Embryonic facial prominence (tissue), 1 donor: ENCODE data around the gene FCGR3B.
"Not testable (repeated sequence)": the region's sequence is repeated elsewhere in the genome, so short reads cannot be mapped to it uniquely, and the experiment has no call there.

Experiments
- DNase-seq: peaks from one replicate; pipeline ENCODE4 v3.0.0-alpha.2; 2016; ENCODE audit errors: extremely low spot score

FCGR3B gene

DNA sequence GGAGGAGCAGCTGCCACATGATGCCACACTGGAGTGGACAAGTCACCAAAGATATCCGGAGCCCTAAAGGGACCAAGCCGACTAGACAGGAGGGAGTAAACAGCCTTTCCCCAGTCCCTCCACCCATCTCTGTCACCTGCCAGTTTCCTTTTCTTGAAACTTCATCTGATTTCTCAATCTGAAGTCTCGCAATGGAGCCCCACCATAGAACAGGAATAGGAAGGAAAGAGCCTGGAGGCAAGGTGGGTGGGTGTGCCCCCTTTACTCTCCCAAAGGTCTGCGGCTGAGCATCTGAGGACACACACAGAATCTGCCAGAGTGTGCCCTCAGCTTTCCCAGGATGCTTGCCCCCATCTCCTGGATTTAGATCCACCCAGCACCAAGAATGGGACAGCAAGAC, at the start of gene FCGR3B:
Gene FCGR3B, minus strand, starts transcription at position 101 of the 400 bp plus-strand sequence. Its CDS starts 82 bp downstream, at position 19.
- DNase-seq, result no peak

- no peak for DNase-seq
Measured at GRCh38 chr1:161678500-161678899, 47.5 kb upstream of the FCGR3B start.

DNA sequence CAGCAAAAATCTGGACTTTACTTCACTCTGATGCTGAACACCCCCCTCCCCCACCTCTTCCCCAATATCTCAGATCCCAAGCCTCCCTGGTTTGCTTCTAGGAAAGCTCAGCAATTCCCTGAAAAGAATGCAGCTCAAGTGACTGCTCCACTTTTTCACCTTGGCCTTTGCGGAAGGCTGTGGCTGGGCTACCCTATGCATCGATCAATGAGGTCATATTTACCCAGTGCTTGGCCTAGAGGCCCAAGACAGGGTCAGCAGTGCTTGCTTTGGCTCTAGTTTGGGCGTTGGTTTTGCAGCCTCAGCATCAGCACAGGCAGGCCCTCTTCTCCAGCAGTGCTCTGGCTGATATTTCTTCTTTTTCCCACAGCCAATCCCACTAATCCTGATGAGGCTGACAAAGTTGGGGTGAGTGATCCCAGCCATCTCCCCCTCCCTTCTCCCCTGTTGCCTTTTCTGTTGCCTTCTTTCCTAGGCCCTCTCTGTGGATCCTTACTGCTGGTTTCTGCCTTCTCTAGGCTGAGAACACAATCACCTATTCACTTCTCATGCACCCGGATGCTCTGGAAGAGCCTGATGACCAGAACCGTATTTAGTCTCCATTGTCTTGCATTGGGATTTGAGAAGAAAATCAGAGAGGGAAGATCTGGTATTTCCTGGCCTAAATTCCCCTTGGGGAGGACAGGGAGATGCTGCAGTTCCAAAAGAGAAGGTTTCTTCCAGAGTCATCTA, 46.1 kb upstream of the FCGR3B start:
- no peak for DNase-seq

DNA sequence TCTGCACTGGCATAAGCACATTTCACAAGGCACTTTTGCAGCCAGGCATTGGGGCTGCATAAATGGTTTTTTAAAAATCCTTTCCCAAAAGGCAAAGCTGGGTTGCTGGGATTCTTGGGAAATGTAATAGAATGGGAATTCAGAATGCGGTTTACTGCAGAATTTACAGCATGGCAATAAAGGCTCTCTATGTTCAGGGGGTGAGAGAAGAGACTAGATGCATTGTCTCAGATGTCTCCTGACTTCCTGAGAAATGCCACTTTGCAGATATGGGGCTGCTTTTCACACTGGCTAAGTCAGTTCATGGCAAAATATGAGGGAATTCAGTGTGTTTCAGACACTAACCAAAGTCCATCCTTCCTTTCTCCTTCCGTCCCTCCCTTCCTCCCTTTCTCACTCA, 45.5 kb upstream of the FCGR3B start:
- DNase-seq, result no peak

GRCh38 chr1:161674908-161675307, 43.9 kb upstream of the FCGR3B start:
- not testable (repeated sequence) for DNase-seq

- not testable (repeated sequence) for DNase-seq
Measured at GRCh38 chr1:161674447-161674846, 43.5 kb upstream of the FCGR3B start.

- DNase-seq, result not testable (repeated sequence)
Measured at GRCh38 chr1:161673437-161673836, 42.5 kb upstream of the FCGR3B start.

GRCh38 chr1:161671045-161672020, 40.4 kb upstream of the FCGR3B start:
- not testable (repeated sequence) for DNase-seq

DNA sequence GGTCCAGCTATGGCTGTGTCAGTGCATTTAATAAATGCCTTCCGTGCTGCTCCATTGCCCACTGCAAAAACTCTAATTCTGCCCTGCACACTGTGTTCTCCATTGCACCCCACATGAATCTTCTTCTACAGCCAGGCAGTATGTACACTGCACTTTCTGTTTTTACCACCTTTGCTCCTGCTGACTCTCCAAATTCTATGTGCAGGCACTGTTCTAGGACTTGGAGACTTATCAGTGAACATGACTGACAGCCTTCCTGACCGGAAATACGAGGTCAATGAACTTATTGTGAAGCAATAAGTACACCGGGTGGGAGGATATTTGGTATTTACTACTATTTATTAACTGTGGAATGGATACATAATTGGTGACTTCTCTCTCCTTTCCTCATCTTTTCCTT, 33.7 kb upstream of the FCGR3B start:
- DNase-seq, result not testable (repeated sequence)

DNA sequence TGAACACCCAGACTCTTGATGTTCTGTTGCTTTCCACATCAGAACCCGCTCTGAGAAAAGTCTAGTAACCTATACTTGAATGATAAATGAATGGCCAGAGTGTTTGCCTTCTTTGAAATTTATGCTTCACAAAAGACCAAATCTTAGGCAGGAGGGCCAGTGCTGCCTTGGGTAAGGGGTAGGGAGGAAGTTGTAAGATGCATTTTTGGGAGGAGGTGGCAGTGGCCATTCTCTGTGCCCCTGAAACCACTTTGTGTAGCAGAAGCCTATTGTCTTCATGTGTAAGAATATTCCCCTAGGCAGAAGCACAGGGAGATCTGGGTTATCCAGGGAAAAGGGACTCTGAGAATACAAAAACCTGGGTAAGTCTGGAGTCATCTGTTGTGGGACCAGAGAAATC, 32.6 kb upstream of the FCGR3B start:
- not testable (repeated sequence) for DNase-seq

- not testable (repeated sequence) for DNase-seq
Measured at GRCh38 chr1:161662684-161663339, 31.8 kb upstream of the FCGR3B start, which contains the start of gene FCGR2B. Gene FCGR2B, plus strand, starts transcription at chr1:161663143. Its CDS starts 99 bp downstream, at chr1:161663242.

- DNase-seq, result not testable (repeated sequence)
Measured at GRCh38 chr1:161661660-161662311, 30.8 kb upstream of the FCGR3B start.

DNA sequence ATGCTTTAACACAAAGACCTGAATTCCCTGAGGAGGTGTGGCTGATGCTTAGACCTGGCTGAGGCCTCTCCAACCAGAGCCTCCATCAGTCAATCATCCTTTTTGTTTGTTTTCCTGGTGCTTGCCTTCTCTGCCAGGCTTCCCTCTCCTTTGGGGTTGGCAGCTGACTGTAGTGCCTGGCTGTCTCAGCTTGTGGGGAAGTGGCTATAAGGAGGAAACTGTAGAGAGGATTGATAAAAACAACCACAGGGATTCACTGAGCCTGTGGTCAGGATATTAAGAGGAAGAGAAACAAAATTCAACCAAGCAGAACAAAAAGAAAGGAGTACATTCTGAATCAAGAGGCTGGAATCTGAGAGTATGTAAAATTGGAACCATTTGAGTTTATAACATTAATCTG, 27.5 kb upstream of the FCGR3B start:
- not testable (repeated sequence) for DNase-seq

DNA sequence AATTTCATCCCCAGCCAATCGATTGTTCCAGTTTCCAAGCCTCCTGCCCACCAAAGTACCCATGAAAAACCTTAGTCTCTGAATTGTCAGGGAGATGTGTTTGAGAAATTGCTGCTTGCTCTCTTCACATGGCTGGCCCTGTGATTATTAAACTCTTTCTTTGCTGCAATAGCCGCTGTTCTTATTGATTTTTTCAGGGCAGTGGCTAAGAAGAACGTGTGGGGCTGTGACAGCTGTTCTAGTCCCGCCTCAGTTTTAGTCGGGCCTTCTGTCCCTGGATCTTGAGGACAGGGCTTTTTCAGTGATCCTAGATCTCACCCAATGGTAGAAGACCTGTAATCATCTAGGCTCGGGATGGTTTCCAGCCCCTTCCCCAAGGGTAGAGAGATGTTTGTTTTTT, 23.0 kb upstream of the FCGR3B start:
- not testable (repeated sequence) for DNase-seq

DNA sequence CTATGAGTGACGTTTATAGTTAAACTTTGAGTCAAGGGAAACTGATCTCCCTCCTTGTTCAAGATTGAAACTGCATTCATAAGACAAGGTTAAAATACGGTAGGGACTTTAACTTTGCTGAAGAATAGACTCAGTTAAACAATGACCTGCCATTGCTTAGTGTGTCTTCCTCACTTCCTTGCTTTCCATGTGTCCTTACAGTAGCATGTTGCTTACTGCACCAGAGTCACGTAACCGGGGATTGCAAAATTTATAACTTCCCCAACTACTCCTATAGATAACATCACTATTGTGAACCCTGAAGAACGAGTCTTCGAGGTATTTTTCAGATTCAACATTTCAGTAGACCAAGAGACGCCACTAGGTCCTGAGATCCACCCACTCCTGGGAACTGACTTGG, 22.6 kb upstream of the FCGR3B start:
- DNase-seq, result not testable (repeated sequence)

DNA sequence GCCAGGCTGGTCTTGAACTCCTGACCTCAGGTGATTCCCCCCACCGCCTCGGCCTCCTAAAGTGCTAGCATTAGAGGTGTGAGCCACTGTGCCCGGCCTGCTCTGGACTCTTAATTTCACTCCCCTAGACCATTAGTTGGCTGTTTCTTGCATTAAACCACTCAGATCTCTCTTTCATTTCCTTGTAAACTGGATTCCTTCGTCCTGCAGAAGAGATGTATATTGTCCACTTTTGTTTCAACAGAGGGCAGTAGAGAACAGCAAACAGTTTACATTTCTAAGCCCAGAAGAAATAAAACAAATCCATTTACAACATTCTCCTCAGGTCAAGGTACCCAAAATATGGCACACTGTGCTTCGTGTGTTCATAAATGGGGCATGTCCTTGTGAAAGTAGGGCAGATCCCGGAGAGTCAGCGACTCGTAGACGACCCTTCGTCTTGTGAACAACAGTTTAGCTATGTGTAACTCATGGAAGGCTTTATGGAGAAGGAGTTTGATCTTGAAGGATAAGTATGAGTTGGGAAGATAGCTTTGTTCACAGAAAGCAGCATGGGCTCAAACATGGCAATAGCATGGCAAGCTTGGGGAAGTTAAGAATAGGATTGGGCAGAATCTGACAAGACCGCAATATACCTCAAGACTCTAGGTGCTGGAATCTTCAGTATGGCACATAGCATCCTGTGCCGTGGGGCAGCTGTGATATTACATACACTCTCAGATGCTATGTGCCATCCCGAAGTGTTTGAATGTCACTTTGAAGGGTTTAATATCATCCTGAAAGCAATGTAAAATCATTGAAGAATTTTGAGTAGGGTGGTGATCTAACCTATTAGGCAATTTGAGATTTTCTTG, 16.8 kb upstream of the FCGR3B start:
- DNase-seq, result not testable (repeated sequence)

DNA sequence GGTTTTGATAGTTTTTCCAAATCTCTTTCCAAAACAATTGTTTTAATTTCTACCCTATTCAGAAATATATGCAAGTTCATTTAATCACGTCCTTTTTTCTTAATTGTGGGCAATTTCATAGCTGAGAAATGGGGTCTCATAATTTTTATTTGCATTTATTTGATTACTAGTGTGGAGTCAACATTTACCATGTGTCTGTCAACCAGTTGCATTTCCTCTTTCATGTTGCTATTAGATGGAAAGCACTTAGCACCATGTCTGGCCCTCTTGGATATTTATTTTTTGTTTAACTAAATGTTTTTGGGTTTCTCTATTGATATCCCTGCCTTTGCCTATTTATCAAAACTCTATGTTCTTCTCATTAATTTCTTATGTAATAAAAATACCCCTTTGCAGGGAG, 13.9 kb upstream of the FCGR3B start:
- not testable (repeated sequence) for DNase-seq

DNA sequence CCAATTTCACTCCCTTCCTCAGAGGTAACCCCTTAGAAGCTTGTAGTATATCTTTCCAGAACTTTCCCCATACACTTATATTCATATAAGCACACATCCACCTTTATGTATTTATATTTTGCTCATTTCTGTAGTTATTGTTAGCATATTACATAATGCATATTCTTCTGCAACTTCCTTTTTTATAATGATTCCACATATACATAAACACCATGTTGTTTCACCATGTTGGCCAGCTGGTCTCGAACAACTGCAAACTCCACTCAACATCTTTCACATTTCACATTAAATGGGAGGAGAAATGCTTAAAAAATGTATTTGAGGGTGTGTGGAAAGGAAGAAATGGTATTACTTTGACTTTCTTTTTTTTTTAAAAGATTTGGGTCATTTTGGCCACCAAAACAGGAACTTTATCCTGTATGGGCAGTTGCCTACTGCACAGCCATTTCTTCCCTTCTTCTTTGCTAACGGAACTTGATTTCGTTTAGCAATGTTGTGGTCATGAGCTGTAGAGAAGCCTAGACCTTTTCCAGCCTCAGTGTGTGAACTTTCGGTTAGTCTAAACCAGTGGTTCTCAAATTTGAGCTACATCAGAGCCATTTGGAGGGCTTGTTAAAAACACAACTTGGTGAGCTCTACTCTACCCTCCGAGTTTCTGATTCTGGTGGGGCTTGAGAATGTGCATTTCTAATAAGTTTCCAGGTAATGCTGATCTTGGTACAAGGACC, 12.7 kb upstream of the FCGR3B start:
- not testable (repeated sequence) for DNase-seq

- DNase-seq, result not testable (repeated sequence)
Measured at GRCh38 chr1:161642697-161643096, 11.7 kb upstream of the FCGR3B start.

DNA sequence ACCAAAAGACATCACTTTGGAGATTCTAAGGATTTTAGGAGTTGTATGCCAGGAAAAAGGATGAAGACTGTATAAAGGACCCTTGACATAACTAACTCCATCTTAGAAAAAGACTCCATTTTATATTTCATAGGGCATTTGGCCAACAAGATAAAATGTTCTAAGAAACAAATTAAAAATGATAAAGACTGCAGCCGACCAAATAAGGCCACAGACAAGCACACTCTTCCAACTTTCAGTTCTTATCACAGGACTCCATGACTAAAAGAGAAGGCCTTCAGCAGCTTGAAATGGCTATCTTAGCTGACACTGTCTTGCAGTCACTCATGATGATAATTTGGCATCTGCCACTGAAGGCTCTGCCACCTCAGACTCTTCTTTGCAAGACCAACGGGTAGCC, 8.2 kb upstream of the FCGR3B start:
- DNase-seq, result not testable (repeated sequence)
